Muscle layer of colon (tissue), 2 donors: ENCODE data around the gene PACSIN2.

Experiments
- H3K27ac ChIP-seq: one replicate; pipeline ENCODE4 v1.7.0; 2013; ENCODE audit warnings: low read depth, mild to moderate bottlenecking, low read length, moderate library complexity
- H3K27me3 ChIP-seq, 2 donors: one replicate each; pipeline ENCODE4 v1.7.0; 2013; ENCODE audit warnings: low read length in 2 of 2, mild to moderate bottlenecking in 2 of 2; ENCODE audit not compliant: insufficient read depth in 2 of 2, control insufficient read depth in 1 of 2
- H3K36me3 ChIP-seq: one replicate; pipeline ENCODE4 v1.7.0; 2013; ENCODE audit warnings: mild to moderate bottlenecking, low read length; ENCODE audit not compliant: insufficient read depth
- H3K4me1 ChIP-seq: one replicate; pipeline ENCODE4 v1.7.0; 2013; ENCODE audit warnings: mild to moderate bottlenecking, low read length; ENCODE audit not compliant: insufficient read depth
- H3K4me3 ChIP-seq, 2 donors: one replicate each; pipeline ENCODE4 v1.7.0; 2013; ENCODE audit warnings: low read length in 2 of 2, low read depth in 1 of 2, mild to moderate bottlenecking in 1 of 2, moderate library complexity in 1 of 2
- H3K9ac ChIP-seq: one replicate; pipeline ENCODE4 v1.7.0; 2013; ENCODE audit warnings: low read length
- H3K9me3 ChIP-seq: one replicate; pipeline ENCODE4 v1.7.0; 2013; ENCODE audit warnings: mild to moderate bottlenecking, low read length
- donor health status: abdominal sarcoma.
- donor health status: Adenocarcinoma of cecum.

PACSIN2 gene

GRCh38 chr22:42833104-42833503 is 181.8 kb downstream of the PACSIN2 start:
- H3K9me3 ChIP-seq, result no peaks in the 10 kb centered on the region
- no peaks in the 10 kb centered on the region for H3K27me3 ChIP-seq
- no peak overlapping the region for H3K27ac ChIP-seq
- no peaks in the 10 kb centered on the region for H3K4me1 ChIP-seq
- peaks cover 57% of the 10 kb centered on the region for H3K36me3 ChIP-seq
- no peak overlapping the region for H3K9ac ChIP-seq
- H3K4me3 ChIP-seq, result no peak overlapping the region

GRCh38 chr22:42831712-42832111 is 183.2 kb downstream of the PACSIN2 start:
- H3K4me3 ChIP-seq, result no peak overlapping the region
- no peaks in the 10 kb centered on the region for H3K27me3 ChIP-seq
- H3K36me3 ChIP-seq, result peaks cover 61% of the 10 kb centered on the region
- no peaks in the 10 kb centered on the region for H3K4me1 ChIP-seq
- no peaks in the 10 kb centered on the region for H3K9me3 ChIP-seq
- no peak overlapping the region for H3K9ac ChIP-seq
- no peak overlapping the region for H3K27ac ChIP-seq

DNA sequence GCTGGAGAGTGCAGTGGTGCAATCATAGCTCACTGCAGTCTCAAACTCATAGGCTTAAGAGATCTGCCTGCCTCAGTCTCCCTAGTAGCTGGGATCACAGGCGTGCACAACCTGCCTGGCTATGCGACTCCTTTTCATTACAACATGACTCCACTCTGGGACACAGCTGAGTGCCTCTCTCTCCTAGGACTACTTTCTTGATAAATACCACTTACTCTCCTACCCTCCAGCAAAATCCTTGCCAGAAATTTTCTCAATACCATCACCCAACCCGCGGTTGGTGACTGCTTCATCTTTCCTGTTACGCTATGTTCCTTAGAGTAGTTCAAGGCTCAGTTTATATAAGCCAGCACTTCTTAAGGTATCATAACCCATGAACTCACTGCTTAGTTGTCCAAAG is 184.8 kb downstream of the PACSIN2 start:
- Histone ChIP-seq H3K4me1 (no peaks in the 10 kb centered on the region), H3K36me3 (peaks cover 63% of the 10 kb centered on the region), H3K27ac (no peak overlapping the region)

DNA sequence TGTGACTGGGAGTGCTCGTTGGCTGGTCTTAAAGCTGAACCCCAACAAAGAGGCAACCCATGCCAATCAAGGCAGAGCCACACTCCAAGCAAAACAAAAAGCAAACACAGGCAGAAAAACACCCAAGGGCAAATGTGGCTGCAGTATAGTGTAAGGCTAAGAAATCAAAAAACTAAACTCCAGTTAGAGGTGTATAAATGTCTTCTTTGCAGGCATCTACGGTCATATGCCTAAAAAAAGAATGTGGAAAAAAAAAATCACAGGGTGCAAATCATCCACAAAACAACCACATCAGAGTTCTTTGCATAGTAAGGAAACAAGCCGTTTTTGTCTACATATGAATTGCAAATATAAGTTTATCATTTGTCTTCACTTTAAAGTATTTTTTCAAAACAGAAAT is 185.6 kb downstream of the PACSIN2 start:
- Histone ChIP-seq H3K36me3 (peaks cover 63% of the 10 kb centered on the region), H3K27me3 (no peaks in the 10 kb centered on the region), H3K27ac (no peak overlapping the region), H3K9ac (no peak overlapping the region), H3K4me1 (no peaks in the 10 kb centered on the region), H3K4me3 (no peak overlapping the region), H3K9me3 (no peaks in the 10 kb centered on the region)

More for the DNA sequence above, 184.8 kb downstream of the PACSIN2 start:
- no peak overlapping the region for H3K4me3 ChIP-seq
- no peaks in the 10 kb centered on the region for H3K9me3 ChIP-seq
- no peak overlapping the region for H3K9ac ChIP-seq
- no peaks in the 10 kb centered on the region for H3K27me3 ChIP-seq

GRCh38 chr22:42825796-42826195 is 189.2 kb downstream of the PACSIN2 start:
- Histone ChIP-seq H3K36me3 (peaks cover 57% of the 10 kb centered on the region), H3K4me1 (no peaks in the 10 kb centered on the region), H3K27ac (no peak overlapping the region), H3K27me3 (no peaks in the 10 kb centered on the region), H3K9ac (no peak overlapping the region), H3K4me3 (no peak overlapping the region), H3K9me3 (no peaks in the 10 kb centered on the region)

GRCh38 chr22:42821386-42821785 is 193.6 kb downstream of the PACSIN2 start:
- no peak overlapping the region for H3K9ac ChIP-seq
- H3K4me3 ChIP-seq, result no peak overlapping the region
- H3K4me1 ChIP-seq, result peaks cover 12% of the 10 kb centered on the region
- no peaks in the 10 kb centered on the region for H3K27me3 ChIP-seq
- H3K36me3 ChIP-seq, result peaks cover 52% of the 10 kb centered on the region
- no peak overlapping the region for H3K27ac ChIP-seq
- H3K9me3 ChIP-seq, result no peaks in the 10 kb centered on the region

DNA sequence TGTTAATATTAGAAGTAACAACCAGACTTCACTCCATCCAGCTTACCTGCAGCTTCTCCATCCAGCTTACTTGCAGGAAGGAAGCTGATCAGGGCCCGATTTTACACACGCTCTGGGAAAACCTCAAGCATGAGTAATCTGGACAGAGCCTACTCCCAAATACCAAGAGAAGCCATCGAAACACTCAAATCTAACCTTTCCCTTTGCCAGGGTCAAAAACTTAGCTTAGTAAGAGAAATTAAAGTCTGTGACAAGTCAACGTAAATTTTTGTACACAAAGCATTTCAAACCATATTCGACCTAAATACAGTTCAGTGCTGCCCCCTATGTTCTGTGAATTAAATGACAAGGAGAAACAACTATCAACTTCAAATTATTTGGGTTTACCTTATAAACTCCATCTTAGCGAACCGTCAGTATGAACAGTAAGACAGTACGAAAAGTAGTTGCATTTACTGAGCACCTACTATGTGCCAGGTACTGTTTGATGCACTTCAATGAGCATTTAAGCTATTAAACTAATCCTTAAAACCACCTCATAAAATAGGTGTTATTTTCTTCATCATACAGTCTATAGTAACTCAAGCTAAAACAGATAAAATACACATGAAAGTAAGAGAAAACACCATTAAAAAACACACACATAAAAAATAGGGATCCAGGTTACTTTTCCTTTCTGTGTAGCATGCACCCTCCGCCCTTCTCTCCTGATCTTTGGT is 194.7 kb downstream of the PACSIN2 start:
- H3K36me3 ChIP-seq, result peaks cover 47% of the 10 kb centered on the region
- no peak overlapping the region for H3K9ac ChIP-seq
- no peaks in the 10 kb centered on the region for H3K9me3 ChIP-seq
- H3K4me1 ChIP-seq, result peaks cover 12% of the 10 kb centered on the region
- no peak overlapping the region for H3K27ac ChIP-seq
- no peak overlapping the region for H3K4me3 ChIP-seq
- H3K27me3 ChIP-seq, result no peaks in the 10 kb centered on the region
